OCI-M2 (cell line): ENCODE results near the gene LDB3.

Source experiments
- DNase-seq: peaks from one replicate; lab custom pipeline; 2025; ENCODE audit not compliant: unreplicated experiment; lab: John Stamatoyannopoulos, UW

LDB3 gene

GRCh38 chr10:86664341-86665217 lies 3.7 kb upstream of the LDB3 start:
- DNase-seq: no peak

GRCh38 chr10:86665218-86665607 lies 3.1 kb upstream of the LDB3 start:
- no peak for DNase-seq

- no peak for DNase-seq
These were observed 2.4 kb upstream of the LDB3 start for GRCh38 chr10:86665868-86666267.

GRCh38 chr10:86666538-86666937 lies 1.8 kb upstream of the LDB3 start:
- DNase-seq: no peak

- no peak for DNase-seq
These were observed 710 bp upstream of the LDB3 start for GRCh38 chr10:86667421-86668181.

GRCh38 chr10:86670290-86670811 lies 2.0 kb downstream of the LDB3 start:
- DNase-seq: no peak

GRCh38 chr10:86670876-86671275 lies 2.6 kb downstream of the LDB3 start:
- DNase-seq: no peak

GRCh38 chr10:86671419-86671818 lies 3.1 kb downstream of the LDB3 start:
- DNase-seq: no peak

GRCh38 chr10:86671985-86672710 lies 3.8 kb downstream of the LDB3 start:
- no peak for DNase-seq

GRCh38 chr10:86673216-86673826 lies 5.0 kb downstream of the LDB3 start:
- no peak for DNase-seq

- DNase-seq: no peak
These were observed 5.7 kb downstream of the LDB3 start for GRCh38 chr10:86673827-86674581.

GRCh38 chr10:86674912-86675311 lies 6.6 kb downstream of the LDB3 start:
- DNase-seq: no peak

GRCh38 chr10:86677374-86677773 lies 9.1 kb downstream of the LDB3 start:
- DNase-seq: no peak

- DNase-seq: no peak
These were observed 10.9 kb downstream of the LDB3 start for GRCh38 chr10:86678999-86679792.

GRCh38 chr10:86681047-86681446 lies 12.7 kb downstream of the LDB3 start:
- no peak for DNase-seq

GRCh38 chr10:86681722-86682386 lies 13.5 kb downstream of the LDB3 start:
- DNase-seq: no peak

- DNase-seq: no peak
These were observed 14.4 kb downstream of the LDB3 start for GRCh38 chr10:86682675-86683074.

GRCh38 chr10:86684331-86685097 lies 16.2 kb downstream of the LDB3 start:
- no peak for DNase-seq
